IPS-15b (cell line): ENCODE measurements around the gene GNB1L.

Experiments
- H3K27me3 ChIP-seq: one replicate; pipeline ENCODE4 v1.6.1; 2013; ENCODE audit warnings: low read length; ENCODE audit not compliant: control insufficient read depth, insufficient read depth
- H3K36me3 ChIP-seq: one replicate; pipeline ENCODE4 v1.6.1; 2013; ENCODE audit warnings: low read length; ENCODE audit not compliant: control insufficient read depth, insufficient read depth
- H3K4me1 ChIP-seq: one replicate; pipeline ENCODE4 v1.6.1; 2013; ENCODE audit warnings: mild to moderate bottlenecking, low read length; ENCODE audit not compliant: control insufficient read depth, insufficient read depth
- H3K4me3 ChIP-seq: one replicate; pipeline ENCODE4 v1.5.1; 2013; ENCODE audit warnings: low read depth, low read length
- H3K9ac ChIP-seq: one replicate; pipeline ENCODE4 v1.6.1; 2013; ENCODE audit warnings: low read depth, mild to moderate bottlenecking, low read length
- H3K9me3 ChIP-seq: one replicate; pipeline ENCODE4 v1.6.1; 2013; ENCODE audit warnings: mild to moderate bottlenecking, low read length; ENCODE audit not compliant: control insufficient read depth, insufficient read depth

Gene GNB1L

DNA sequence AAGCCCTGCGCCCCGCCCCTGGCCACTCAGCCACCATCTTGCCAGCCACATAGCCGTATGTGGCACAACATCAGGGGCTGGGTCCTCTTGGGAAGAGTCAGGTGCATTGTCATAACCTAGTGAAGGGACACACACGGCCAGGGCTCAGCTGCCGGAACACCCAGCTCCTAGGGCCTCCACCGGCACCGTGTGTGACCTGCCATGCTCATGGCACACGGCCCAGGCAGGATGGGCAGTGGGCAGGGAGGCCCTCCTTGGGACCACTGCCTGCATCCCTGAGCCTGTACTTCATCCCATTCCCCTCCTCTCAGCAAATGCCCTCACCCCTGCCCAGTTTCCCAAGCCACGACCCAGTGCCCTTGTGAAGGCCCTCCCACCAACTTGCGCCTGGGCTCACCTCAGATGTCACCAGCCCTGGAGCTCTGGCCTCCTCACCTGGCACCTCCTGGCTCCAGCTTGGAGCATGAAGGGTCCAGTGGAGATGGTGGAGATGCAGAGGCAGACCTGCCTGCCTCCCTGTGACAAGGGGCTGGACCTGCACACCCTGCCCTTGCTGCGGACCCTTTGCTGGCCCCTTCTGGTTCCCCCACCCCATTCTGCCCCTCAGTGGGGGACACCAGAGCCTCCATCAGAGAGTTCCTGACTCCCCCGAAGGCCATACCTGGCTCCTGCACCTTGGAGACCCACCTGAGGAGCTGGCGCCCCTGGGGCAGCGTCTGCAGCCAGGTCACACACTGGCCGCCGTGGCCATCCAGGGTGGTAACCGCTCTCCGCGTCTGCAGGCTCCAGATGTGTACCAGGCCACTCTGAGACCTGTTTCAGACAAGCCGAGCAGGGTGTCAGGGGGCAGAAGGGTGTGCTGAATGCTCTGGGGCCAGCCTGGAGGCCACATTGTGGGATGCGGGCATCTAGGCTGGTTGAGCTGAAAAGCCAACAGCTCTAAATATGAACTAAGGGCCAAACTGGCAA is 34.5 kb downstream of the GNB1L start:
- Histone ChIP-seq H3K9me3 (no peaks in the 10 kb centered on the region), H3K4me3 (no peak overlapping the region), H3K27me3 (no peaks in the 10 kb centered on the region), H3K9ac (no peak overlapping the region), H3K4me1 (no peaks in the 10 kb centered on the region), H3K36me3 (no peaks in the 10 kb centered on the region)

DNA sequence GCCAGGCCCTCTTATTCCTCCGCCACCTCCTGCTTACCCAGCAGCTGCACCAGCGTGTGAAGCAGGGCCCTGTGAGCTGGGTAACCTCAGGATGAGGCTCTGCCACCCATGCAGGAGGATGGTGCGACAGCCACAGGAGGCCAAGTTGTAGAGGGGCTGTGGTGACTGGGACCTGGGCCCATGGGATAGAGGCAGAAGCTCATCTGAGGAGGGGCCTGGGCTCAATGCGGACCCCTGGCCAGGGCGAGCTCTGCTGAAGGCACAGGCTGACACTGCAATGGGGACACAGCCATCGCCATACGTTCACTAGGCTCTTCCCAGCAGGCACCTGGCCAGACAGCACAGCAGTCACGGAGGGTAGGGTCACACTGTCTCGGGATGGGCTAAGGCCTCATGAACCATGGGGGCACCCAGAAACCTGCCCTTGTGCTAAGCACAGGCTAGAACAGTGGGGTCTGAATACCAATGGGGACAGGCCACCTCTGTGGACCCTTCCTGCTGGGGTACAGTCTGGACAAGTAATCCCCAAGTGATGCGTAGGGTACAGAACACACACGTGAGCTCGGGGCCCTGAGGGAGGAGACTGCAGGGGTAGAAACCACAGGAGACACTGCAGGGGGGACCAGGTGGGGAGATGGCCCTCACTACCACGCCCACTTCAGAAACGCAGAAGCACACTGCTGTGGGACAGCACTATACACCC is 35.3 kb downstream of the GNB1L start:
- no peak overlapping the region for H3K9ac ChIP-seq
- no peak overlapping the region for H3K4me3 ChIP-seq
- no peaks in the 10 kb centered on the region for H3K27me3 ChIP-seq
- no peaks in the 10 kb centered on the region for H3K4me1 ChIP-seq
- H3K9me3 ChIP-seq = no peaks in the 10 kb centered on the region
- no peaks in the 10 kb centered on the region for H3K36me3 ChIP-seq

DNA sequence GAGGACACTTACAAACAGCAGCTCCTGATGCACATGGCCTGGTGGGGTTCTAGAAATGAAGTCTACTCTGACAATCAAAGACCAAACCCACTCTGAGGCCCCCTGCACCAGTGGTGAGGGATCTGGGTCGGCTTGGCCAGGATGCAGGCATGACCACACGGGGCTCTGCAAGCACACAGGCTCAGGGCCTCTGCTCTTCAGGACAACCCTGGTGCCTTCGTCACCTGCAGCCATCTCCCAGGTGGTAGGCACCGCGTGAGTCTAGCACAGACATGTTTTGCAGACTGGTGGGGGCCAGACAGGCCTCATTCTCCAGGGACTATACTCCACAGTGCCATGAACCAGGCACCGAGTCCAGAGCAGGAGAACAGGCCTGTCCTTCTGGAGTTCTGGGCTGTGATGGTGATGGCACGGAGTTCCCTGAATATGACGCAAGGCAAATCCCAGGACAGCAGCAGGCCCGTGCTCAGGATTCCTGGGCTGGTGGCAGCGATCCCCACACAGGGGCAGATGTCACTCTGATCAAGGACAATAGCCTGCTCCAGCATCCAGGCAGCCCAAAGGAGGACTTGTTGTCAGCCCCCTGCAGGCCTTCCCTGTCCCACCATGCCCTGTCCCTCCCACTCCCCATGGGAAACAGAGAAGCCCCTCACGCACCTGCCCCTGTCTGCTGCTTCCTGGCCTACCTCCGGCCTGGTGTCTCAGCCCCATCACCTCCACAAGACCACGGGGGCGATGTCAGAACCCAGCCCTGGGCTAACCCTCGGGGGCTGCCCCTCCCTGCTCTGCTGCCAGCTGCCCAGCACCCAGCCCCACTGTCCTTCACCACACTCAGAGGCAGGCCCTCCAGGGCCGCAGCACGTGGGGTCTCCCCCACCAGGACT is 36.1 kb downstream of the GNB1L start:
- Histone ChIP-seq H3K27me3 (no peaks in the 10 kb centered on the region), H3K36me3 (no peaks in the 10 kb centered on the region), H3K4me3 (no peak overlapping the region), H3K9ac (no peak overlapping the region), H3K4me1 (no peaks in the 10 kb centered on the region), H3K9me3 (no peaks in the 10 kb centered on the region)

DNA sequence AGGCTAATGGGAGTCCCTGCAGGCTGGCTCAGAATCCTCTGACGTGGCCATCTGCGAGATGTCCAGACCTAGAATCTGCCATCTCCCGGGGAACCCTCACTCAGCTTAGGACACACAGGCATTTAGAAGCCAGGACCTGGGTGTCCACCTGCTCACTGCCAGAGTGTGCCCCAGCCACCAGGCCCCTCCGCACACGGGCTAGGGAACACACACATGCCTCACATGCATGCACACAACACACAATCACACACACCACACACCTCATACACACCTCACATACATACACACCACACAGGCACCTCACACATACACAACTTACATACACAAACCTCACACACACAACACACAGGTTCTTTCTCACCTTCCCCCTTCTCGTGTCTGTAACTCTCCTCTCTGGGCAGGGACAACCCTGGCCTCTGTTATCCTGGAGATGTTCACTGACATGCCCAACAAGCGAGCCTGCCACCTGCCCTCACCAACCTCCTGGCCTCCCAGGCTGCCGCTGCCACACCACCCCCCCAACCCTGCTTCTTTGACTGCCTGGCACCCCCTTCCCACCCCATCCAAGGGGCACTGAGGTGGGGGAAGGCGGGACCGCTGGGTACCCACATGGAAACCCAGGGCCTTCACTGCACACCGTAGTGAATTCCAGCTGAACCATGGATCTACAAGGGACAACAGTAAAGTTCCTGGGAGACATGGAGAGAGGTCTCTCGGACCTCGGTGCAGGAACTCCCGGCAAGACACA is 38.1 kb downstream of the GNB1L start:
- H3K36me3 ChIP-seq = no peaks in the 10 kb centered on the region

DNA sequence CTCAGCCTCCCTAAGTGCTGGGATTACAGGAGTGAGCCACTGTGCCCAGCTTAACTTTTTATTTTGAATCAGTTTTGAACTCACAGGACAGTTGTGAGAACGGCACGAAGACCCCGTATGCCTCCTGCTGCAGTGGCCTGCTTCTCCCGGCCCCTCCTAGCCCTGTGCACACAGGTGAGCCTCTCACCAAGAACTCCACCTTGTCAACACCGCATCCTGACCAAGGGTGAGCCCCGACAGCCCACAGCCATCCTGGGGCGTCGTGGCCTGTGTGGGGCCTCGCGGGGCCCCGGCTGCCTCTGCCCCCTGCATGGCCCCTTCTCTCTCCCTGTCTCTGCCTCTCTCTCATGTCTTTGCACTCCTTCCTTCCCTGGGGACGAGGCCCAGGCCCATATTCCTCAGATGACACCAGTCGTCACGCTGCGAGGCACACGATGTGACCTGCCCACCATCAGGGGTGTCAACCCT is 38.8 kb downstream of the GNB1L start:
- no peak overlapping the region for H3K9ac ChIP-seq
- no peaks in the 10 kb centered on the region for H3K27me3 ChIP-seq
- no peaks in the 10 kb centered on the region for H3K9me3 ChIP-seq
- no peaks in the 10 kb centered on the region for H3K4me1 ChIP-seq
- H3K4me3 ChIP-seq = no peak overlapping the region
- H3K36me3 ChIP-seq = no peaks in the 10 kb centered on the region

More for the DNA sequence above, 38.1 kb downstream of the GNB1L start:
- Histone ChIP-seq H3K9me3 (no peaks in the 10 kb centered on the region), H3K9ac (no peak overlapping the region), H3K27me3 (no peaks in the 10 kb centered on the region), H3K4me1 (no peaks in the 10 kb centered on the region), H3K4me3 (no peak overlapping the region)

DNA sequence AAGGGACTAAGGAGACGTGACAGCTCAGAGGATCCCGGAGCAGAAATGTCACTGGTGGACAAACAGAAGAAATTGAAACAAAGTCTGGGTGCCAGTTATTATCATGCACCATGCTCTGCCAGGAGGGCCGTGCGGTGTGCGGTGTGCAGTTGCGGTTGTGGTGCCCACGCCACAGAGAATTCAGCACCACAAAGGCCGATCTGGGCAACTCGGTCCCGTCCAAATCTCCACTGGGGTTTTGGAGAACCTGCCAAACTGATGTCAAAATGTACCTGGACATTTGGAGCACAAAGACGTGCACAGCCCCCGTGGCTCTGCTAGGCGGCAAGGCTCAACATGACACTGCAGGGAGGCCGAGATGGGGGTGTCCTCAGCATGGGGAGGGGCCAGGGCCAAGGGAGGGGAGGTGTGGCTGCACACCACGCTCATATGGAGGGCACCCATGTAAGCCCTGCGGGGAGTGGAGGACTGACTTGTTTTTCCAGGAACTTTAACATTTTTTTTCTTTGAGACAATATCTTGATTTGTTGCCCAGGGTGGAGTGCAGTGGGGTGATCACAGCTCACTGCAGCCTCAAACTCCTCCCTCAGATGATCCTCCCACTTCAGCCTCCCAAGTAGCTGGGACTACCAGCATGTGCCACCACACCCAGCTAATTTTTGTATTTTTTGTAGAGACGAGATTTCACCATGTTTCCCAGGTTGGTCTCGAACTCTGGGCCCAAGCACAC is 39.4 kb downstream of the GNB1L start:
- H3K9ac ChIP-seq = no peak overlapping the region
- H3K27me3 ChIP-seq = no peaks in the 10 kb centered on the region
- no peaks in the 10 kb centered on the region for H3K36me3 ChIP-seq
- no peak overlapping the region for H3K4me3 ChIP-seq
- H3K4me1 ChIP-seq = no peaks in the 10 kb centered on the region
- H3K9me3 ChIP-seq = no peaks in the 10 kb centered on the region

DNA sequence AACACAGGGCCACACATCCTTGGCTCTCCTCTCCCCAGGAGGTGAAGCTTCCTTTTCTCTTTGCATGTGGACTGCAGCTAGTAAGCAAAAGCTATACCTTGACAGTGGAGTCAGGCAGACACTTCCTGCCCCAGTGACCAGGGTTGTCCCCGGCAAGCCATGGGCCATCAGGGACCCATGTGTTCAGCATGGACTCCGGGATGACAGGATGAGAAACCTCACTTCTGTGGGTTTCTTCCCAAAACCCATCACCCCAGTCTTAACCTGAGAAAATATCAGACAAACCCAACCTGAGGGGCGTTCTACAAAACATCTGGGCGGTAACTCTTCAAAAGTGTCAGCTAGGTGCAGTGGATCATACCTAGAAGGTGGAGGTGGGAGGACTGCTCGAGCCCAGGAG is 40.2 kb downstream of the GNB1L start:
- Histone ChIP-seq H3K36me3 (no peaks in the 10 kb centered on the region), H3K9ac (no peak overlapping the region), H3K27me3 (no peaks in the 10 kb centered on the region), H3K9me3 (no peaks in the 10 kb centered on the region), H3K4me1 (no peaks in the 10 kb centered on the region), H3K4me3 (no peak overlapping the region)

DNA sequence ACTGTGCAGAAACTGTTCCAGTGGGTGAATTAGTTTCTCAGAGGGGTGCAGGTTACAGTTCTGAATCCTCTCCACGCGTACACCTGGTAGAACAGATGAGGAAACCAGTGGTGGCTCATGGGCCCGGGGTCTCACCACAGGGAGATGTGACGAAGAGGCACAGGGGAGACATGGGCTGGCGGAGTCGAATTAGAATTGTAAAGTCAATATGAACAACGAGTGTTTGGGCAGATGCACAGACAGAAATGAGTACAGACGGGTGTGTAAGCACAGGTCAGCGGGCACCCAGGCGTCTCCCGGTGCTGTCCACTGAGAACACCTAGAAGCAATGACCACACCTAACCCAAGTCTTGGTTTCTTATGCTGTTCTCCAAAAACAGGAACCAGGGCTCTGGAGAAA is 41.8 kb downstream of the GNB1L start:
- H3K9ac ChIP-seq = no peak overlapping the region
- no peaks in the 10 kb centered on the region for H3K9me3 ChIP-seq
- H3K27me3 ChIP-seq = no peaks in the 10 kb centered on the region
- no peaks in the 10 kb centered on the region for H3K36me3 ChIP-seq
- H3K4me1 ChIP-seq = no peaks in the 10 kb centered on the region
- no peak overlapping the region for H3K4me3 ChIP-seq

DNA sequence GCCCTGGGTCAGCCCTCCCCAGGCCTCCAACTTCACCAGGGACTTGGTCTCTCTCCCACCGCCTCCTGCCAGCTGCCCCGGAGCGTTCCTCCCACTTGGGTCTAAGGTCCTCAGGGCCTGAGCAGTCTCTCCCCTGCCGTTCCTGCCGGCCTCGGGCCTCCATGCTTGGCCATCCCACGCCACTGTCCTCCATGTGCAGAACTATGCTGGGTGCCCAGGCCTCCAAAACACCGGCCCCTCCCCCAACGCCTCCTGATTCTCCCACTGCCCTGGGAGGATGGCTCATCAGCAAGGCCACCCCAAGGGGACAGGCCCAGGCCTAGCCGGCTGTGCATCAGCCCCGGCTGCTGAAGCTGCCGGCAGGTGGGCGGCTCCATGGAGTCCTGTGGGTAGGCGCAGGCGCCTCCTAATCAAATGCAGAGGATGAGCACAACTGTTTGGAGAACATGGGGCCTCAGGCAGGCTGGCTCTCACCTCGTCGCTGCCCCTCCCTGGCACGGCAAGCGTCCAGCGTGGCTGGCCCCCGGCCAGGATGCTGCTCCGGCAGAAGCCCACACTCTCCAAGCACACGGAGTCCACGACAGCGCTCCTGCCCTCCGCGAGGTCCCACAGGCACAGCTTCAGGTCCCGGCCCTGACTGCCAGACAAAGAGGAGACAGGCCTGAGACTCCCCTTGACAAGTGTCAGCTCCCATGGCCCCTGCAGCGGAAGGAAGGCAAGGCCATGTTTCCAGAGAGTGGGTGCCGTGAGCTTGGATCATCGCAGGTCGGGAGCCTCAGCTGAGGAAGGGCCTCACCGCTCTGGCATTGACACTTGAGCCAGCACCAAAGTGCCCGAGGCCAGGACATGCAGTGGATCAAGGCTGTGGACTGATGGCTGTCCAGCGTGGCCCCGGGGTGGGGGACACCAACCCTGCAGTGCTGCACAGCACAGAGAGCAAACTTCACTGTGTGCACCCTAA is 42.6 kb downstream of the GNB1L start:
- no peaks in the 10 kb centered on the region for H3K36me3 ChIP-seq
- no peaks in the 10 kb centered on the region for H3K27me3 ChIP-seq
- H3K4me3 ChIP-seq = no peak overlapping the region
- H3K4me1 ChIP-seq = no peaks in the 10 kb centered on the region
- H3K9me3 ChIP-seq = no peaks in the 10 kb centered on the region
- no peak overlapping the region for H3K9ac ChIP-seq

DNA sequence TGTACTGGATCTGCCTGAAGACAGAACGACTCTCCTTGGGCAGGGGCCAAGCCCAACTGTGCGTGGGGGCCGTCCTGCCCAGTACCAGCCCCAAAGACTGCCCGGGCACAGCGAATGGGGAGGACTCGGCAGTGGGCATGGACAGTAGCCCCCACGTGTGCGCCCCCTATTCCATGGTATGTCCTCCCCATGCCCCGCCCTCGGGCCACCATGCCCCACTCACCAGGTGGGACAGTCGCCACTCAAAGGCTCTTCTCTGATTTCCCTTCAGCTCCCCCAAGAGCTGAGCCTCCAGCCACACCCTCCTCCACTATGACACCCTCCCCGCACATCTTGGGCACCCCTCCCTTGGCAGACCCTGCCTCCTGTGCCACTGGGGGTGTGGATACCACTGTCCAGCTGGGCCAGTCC is 43.5 kb downstream of the GNB1L start:
- Histone ChIP-seq H3K4me1 (no peaks in the 10 kb centered on the region), H3K4me3 (no peak overlapping the region), H3K36me3 (no peaks in the 10 kb centered on the region), H3K27me3 (no peaks in the 10 kb centered on the region), H3K9ac (no peak overlapping the region), H3K9me3 (no peaks in the 10 kb centered on the region)
